Umbilical cord (tissue), 2 donors: ENCODE results near the gene TTLL9. TPM values are rescaled to one million over a fixed set of nuclear protein-coding genes. Genes with fewer than 3 reads are reported as not detected.
A peak's percentile ranks its signal among the peaks of the same experiment; 100 is the strongest.

Source experiments
- DNase-seq: peaks from one replicate; pipeline ENCODE4 v3.0.0-alpha.2; 2015; ENCODE audit warnings: low spot score
- total RNA-seq: library from RNA; depleted of rRNA; stranded (reverse); fragments of >200 nt; gene quantifications from one replicate; pipeline ENCODE4 v1.2.3, GENCODE V29; 2014; ENCODE audit warnings: low replicate concordance; ENCODE audit not compliant: insufficient read depth

TTLL9 gene
- total RNA-seq, 1 donor from 2014 or later, result 5.8 TPM

GRCh38 chr20:31836853-31837608 lies 33.4 kb upstream of the TTLL9 start:
- DNase-seq, result no peak

GRCh38 chr20:31837896-31838397 lies 32.5 kb upstream of the TTLL9 start:
- peak; percentile 58 for DNase-seq

- DNase-seq, result no peak
Observed at GRCh38 chr20:31838646-31839292, 31.7 kb upstream of the TTLL9 start.

- no peak for DNase-seq
Observed at GRCh38 chr20:31839782-31840487, 30.5 kb upstream of the TTLL9 start.

GRCh38 chr20:31840906-31841816 lies 29.3 kb upstream of the TTLL9 start:
- DNase-seq, result no peak

- DNase-seq, result peak; percentile 76
Observed at GRCh38 chr20:31841928-31842327, 28.5 kb upstream of the TTLL9 start.

- peak; percentile 86 for DNase-seq
Observed at GRCh38 chr20:31842471-31843157, 27.8 kb upstream of the TTLL9 start.

GRCh38 chr20:31843288-31843687 lies 27.1 kb upstream of the TTLL9 start:
- no peak for DNase-seq

- DNase-seq, result no peak
Observed at GRCh38 chr20:31843881-31844280, 26.6 kb upstream of the TTLL9 start.

GRCh38 chr20:31844737-31845299 lies 25.6 kb upstream of the TTLL9 start:
- no peak for DNase-seq

- DNase-seq, result peak; percentile 88
Observed at GRCh38 chr20:31845300-31845863, 25.1 kb upstream of the TTLL9 start, which contains the start of gene FOXS1. FOXS1 (minus strand) TSS chr20:31845604; CDS start chr20:31845542, 62 bp downstream.

GRCh38 chr20:31846793-31847138 lies 23.7 kb upstream of the TTLL9 start:
- DNase-seq, result no peak

- no peak for DNase-seq
Observed at GRCh38 chr20:31848088-31848999, 22.1 kb upstream of the TTLL9 start.

GRCh38 chr20:31849306-31849930 lies 21.0 kb upstream of the TTLL9 start:
- no peak for DNase-seq

- DNase-seq, result no peak
Observed at GRCh38 chr20:31851240-31851955, 19.0 kb upstream of the TTLL9 start.

- DNase-seq, result no peak
Observed at GRCh38 chr20:31853481-31853880, 17.0 kb upstream of the TTLL9 start.

- no peak for DNase-seq
Observed at GRCh38 chr20:31856516-31856915, 13.9 kb upstream of the TTLL9 start.
